Measurements from ENCODE around the gene MLXIP. TPM values are rescaled to one million over a fixed set of nuclear protein-coding genes. Genes with fewer than 3 reads are reported as not detected.
A peak's percentile ranks its signal among the peaks of the same experiment; 100 is the strongest.

Gene MLXIP
- total and polyA plus RNA-seq, 9 of the 15 experiments (the other 6 are each of a cell fraction or from before 2014, with no cell fraction given), result 2.2 to 66.3 (median 18.1) TPM

DNA sequence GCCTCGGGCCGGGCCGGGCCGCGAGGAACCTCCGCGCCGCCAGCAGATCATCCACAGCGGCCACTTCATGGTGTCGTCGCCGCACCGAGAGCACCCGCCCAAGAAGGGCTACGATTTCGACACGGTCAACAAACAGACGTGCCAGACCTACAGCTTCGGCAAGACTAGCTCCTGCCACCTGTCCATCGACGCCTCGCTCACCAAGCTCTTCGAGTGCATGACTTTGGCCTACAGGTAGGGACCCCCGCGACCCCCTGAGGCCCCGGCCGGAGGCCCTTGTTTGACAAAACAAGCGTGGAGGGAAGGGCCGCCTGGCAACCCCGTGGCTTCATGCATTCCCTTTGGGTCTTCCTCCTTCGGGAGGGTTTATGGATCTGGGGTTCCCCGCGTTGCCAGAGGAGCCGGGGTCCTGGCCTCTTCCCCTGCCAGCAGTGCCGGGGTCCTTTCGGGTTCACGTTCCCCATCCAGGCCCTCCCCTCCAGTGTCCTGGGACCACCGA lies 526 bp downstream of the MLXIP start (continued):
- TF ChIP-seq, protein P1, sequence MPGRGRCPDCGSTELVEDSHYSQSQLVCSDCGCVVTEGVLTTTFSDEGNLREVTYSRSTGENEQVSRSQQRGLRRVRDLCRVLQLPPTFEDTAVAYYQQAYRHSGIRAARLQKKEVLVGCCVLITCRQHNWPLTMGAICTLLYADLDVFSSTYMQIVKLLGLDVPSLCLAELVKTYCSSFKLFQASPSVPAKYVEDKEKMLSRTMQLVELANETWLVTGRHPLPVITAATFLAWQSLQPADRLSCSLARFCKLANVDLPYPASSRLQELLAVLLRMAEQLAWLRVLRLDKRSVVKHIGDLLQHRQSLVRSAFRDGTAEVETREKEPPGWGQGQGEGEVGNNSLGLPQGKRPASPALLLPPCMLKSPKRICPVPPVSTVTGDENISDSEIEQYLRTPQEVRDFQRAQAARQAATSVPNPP (IDR thresholded peaks at IDR 0.05; ENCODE audit: borderline replicate concordance, insufficient read depth, insufficient read length), result no peak

DNA sequence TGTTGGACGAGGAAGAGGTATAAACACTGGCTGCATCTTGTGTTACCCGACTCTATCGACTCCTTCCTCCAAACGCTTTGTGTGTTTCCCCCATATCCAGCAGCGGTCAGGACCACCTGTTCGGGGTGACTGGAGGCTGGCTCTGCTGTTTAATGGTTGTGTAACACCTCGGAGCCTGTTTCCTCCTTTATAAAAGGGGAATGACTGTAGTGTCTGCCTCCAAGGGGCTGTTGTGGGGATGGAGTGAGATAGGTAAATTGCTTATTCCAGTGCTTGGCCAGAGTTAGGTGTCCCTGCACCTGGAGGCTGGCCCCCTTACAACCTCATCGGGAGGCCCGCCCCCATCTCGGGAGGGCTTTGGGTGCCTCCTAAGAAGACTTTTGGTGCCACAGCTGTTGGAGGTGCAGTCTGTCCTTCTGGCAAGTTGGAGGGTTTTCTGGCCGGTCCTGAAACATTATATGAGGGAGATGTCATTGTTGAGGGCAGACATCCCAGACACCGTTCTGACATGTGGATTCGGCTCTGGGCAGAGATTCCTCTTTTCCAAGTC lies 1.1 kb downstream of the MLXIP start:
- BruUV-seq (replicated peaks), result no TSS peak
- no peaks in the 10 kb centered on the region for H3K27me3 ChIP-seq (ENCODE audit: control insufficient read depth in 2 of 2, insufficient read depth in 2 of 2, low read length in 2 of 2)
- peak overlapping the region; percentile 79 to 98 for H3K9ac ChIP-seq (ENCODE audit: insufficient read depth in 1 of 2, low read depth in 2 of 2, low read length in 2 of 2)
- peak; percentile 11 for FAIRE-seq
- peak overlapping the region; percentile 74 for H3K4me3 ChIP-seq
- in situ Hi-C loops (cut with MboI) (no loop called here), intact Hi-C loops (cut with micrococcal nuclease) (loop anchor here (2.0 kb wide), 1 partner anchor 19 kb away; no protein-coding TSS in a partner anchor)
- H3K79me2 ChIP-seq (ENCODE audit: control insufficient read depth, insufficient read depth, low read length), result peaks cover 65% of the 10 kb centered on the region
- peaks cover 29% of the 10 kb centered on the region for H4K20me1 ChIP-seq (replicated peaks; ENCODE audit: control insufficient read depth, insufficient read depth, low read length)
- CTCF ChIA-PET (ENCODE audit: low intra/inter-chr PET ratio), result no interaction called here
- peak overlapping the region; percentile 88 for H3K27ac ChIP-seq (ENCODE audit: extremely low read depth, low read depth, low read length)
- 1% methylated on average over 12 of the region's 13 CpGs for WGBS (ENCODE audit: insufficient coverage, low coverage, missing lambda C conversion rate)
- peaks cover 37 to 38% of the 10 kb centered on the region in 2 experiments; a peak in 4 of 5 replicates for H3K4me1 ChIP-seq (replicated peaks in 1 of 2; ENCODE audit: control insufficient read depth in 2 of 2, insufficient read depth in 2 of 2, low read length in 2 of 2)
- peak overlapping the region; percentile 95 for H3K4me2 ChIP-seq (ENCODE audit: insufficient read depth, low read length)
- peaks cover 27% of the 10 kb centered on the region for H3K36me3 ChIP-seq (ENCODE audit: control insufficient read depth, insufficient read depth, low read length)
- POLR2A ChIA-PET, result interaction anchor here (0.5 to 5.9 kb wide), 10 partner anchors 10 to 1280 kb away, joined by 3 to 68 read pairs (median 3); no protein-coding TSS in a partner anchor
- ATAC-seq, result peak; percentile 11
- H3K9me3 ChIP-seq (replicated peaks; ENCODE audit: control insufficient read depth, insufficient read depth, low read depth, low read length), result no peaks in the 10 kb centered on the region
- no peak overlapping the region for H2AFZ ChIP-seq (ENCODE audit: low read depth, low read length)
- no peak for DNase-seq (ENCODE audit: extremely low read depth in 1 of 4, low spot score in 3 of 4)
- no peaks in the 10 kb centered on the region for H3K9me1 ChIP-seq (ENCODE audit: control insufficient read depth, insufficient read depth, low read length)
- no peak for TF ChIP-seq ZKSCAN1 (IDR thresholded peaks at IDR 0.05; ENCODE audit: low read depth, low read length)
- no peak for TF ChIP-seq NFXL1 (CRISPR knock-in tag; IDR thresholded peaks at IDR 0.05)
- TF ChIP-seq SMARCA5 (IDR thresholded peaks at IDR 0.05), result no peak
- TF ChIP-seq WHSC1 (IDR thresholded peaks at IDR 0.05; ENCODE audit: low read length), result no peak
- no peak for TF ChIP-seq TSC22D4 (tag; IDR thresholded peaks at IDR 0.05)
- TF ChIP-seq, protein P2, sequence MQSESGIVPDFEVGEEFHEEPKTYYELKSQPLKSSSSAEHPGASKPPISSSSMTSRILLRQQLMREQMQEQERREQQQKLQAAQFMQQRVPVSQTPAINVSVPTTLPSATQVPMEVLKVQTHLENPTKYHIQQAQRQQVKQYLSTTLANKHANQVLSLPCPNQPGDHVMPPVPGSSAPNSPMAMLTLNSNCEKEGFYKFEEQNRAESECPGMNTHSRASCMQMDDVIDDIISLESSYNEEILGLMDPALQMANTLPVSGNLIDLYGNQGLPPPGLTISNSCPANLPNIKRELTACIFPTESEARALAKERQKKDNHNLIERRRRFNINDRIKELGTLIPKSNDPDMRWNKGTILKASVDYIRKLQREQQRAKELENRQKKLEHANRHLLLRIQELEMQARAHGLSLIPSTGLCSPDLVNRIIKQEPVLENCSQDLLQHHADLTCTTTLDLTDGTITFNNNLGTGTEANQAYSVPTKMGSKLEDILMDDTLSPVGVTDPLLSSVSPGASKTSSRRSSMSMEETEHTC (IDR thresholded peaks at IDR 0.05), result no peak
- TF ChIP-seq NELFE (IDR thresholded peaks at IDR 0.05; ENCODE audit: insufficient read depth, insufficient read length), result no peak
- 0 out of 2 replicates have a peak, but pooled peaks have one; percentile 0 for TF ChIP-seq L3MBTL2 (IDR thresholded peaks at IDR 0.05)
- TF ChIP-seq ELK3 (CRISPR knock-in tag; IDR thresholded peaks at IDR 0.05), result no peak
- peak; percentile 47 for TF ChIP-seq CEBPB (tag; IDR thresholded peaks at IDR 0.05)
- no peak for TF ChIP-seq CTCFL (IDR thresholded peaks at IDR 0.05; ENCODE audit: borderline replicate concordance, insufficient read depth, low read depth, low read length, poor library complexity, severe bottlenecking)
- TF ChIP-seq SRSF3 (IDR thresholded peaks at IDR 0.05; ENCODE audit: insufficient read depth, low read length), result 0 out of 2 replicates have a peak, but pooled peaks have one; percentile 16

Measured in K562 (cell line).